ENCODE results near the gene TBC1D8.

TBC1D8 gene

DNA sequence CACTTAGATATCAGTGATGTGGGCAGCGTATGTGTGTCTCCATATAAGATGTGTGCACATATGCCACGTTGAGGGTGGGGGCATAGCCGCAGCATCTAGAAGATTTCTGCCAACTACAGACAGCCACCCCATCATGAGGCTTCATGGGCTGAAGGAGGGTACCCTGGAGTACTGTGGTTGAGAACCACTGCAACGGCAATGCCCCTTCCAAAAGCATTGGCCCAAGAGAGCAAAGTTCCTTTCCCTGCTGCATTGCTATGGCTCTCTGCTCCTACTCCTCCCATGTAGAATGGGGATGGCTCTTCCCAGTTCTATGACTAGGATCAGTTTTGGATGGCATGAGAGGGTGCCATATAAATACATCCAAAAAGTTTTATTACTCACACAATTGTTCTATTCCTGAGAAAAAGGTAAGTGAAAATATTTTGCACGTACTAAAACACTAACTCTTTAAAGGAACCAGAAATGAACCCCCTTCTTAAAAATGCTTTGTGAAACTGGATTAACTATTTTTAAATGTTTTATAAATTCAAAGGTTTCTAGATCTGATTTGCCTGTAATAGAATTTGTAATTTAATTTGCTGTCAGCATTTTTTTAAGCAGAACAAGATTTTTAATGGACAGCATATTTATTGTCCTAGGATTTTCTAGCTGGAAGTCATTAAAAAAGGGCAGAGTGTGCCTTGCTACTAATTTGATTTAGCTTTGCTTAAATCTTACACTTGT is 153.5 kb downstream of the TBC1D8 start:
- Mint-ChIP-seq H3K27ac (ENCODE audit: low read depth) (no peak overlapping the region), H3K36me3 (ENCODE audit: insufficient read depth) (peaks cover 6% of the 10 kb centered on the region), H3K4me3 (no peak overlapping the region), H3K9me3 (no peaks in the 10 kb centered on the region), H3K4me1 (peaks cover 10% of the 10 kb centered on the region), H3K27me3 (no peaks in the 10 kb centered on the region)
- DNase-seq (ENCODE audit: low spot score in 2 of 2), result no peak
- ATAC-seq (replicated peaks; ENCODE audit: extremely low read depth, poor library complexity, severe bottlenecking), result no peak

DNA sequence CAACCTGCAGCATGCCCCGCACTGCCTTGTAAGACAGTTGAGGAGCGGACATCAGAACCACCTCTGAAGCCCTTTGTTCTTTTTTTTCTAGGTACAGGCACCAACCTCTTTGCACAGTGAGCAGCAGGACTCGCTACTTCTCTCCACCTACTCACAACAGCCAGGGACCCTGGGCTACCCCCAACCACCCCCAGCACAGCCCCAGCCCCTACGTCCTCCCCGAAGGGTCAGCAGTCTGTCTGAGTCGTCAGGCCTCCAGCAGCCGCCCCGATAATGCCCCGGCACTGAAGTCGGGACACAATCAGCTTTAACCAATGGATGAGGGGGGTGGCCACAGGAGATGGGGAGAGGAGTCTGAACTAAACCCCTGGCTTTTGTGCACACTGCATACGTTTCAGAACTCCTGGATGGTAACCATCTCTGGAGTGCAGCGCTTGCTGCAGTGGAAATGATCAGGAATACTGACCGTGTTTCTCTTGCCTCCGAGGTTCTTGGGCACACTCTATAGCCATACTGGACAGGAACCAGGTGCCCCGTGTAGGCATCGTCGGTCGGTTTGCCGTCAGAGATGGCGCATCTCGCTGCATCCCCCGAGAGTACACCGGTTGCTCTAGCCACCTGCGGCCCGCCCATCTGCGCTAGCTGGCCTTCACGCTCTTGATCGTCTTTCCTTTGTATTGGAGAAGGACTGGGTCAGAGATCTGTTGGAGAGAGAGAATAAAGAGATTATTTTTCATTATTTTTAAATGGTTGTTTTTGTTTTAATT is 155.7 kb downstream of the TBC1D8 start:
- H3K27me3 Mint-ChIP-seq, result no peaks in the 10 kb centered on the region

DNA sequence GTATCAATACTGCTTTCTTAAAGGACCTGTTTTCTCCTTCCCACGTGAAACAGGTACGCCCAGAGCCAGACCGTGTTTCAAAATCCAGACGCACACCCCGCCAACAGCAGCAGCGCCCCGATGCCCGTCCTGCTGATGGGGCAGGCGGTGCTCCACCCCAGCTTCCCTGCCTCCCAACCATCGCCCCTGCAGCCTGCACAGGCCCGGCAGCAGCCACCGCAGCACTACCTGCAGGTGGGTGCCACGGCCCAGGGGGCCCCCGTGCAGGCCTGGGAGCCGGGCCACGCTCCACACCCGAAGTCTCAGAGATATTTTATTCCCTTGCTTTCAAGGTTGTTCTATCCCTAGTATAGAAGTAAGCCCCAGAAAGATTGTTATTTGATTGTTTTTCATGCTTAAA is 157.9 kb downstream of the TBC1D8 start:
- no peaks in the 10 kb centered on the region for H3K4me1 Mint-ChIP-seq
- DNase-seq (ENCODE audit: low spot score in 2 of 2) (no peak), ATAC-seq (replicated peaks; ENCODE audit: extremely low read depth, poor library complexity, severe bottlenecking) (no peak)
- no peaks in the 10 kb centered on the region for H3K27me3 Mint-ChIP-seq
- H3K27ac Mint-ChIP-seq (ENCODE audit: low read depth), result no peak overlapping the region
- no peak overlapping the region for H3K4me3 Mint-ChIP-seq
- no peaks in the 10 kb centered on the region for H3K36me3 Mint-ChIP-seq (ENCODE audit: insufficient read depth)
- H3K9me3 Mint-ChIP-seq, result no peaks in the 10 kb centered on the region

More for the DNA sequence above, 155.7 kb downstream of the TBC1D8 start:
- H3K27ac Mint-ChIP-seq (ENCODE audit: low read depth), result no peak overlapping the region
- H3K4me3 Mint-ChIP-seq, result no peak overlapping the region
- H3K36me3 Mint-ChIP-seq (ENCODE audit: insufficient read depth), result no peaks in the 10 kb centered on the region
- no peaks in the 10 kb centered on the region for H3K9me3 Mint-ChIP-seq
- ATAC-seq (replicated peaks; ENCODE audit: extremely low read depth, poor library complexity, severe bottlenecking) (no peak), DNase-seq (ENCODE audit: low spot score in 2 of 2) (no peak)
- no peaks in the 10 kb centered on the region for H3K4me1 Mint-ChIP-seq

DNA sequence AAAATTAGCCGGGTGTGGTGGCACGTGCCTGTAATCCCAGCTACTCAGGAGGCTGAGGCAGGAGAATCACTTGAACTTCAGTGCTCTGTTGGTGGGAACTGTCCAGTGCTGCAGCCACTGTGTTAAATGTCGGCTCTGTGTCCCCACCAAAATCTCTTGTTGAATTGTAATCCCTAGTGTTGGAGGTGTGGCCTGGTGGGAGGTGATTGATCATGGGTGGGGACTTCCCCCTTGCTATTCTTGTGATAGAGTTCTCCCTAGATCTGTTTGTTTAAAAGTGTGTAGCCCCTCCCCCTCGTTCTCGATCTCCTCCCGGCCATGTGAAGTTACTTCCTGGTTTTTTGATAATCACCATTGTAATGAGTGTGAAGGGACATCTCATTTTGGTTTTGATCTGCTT is 158.9 kb downstream of the TBC1D8 start:
- H3K27ac Mint-ChIP-seq (ENCODE audit: low read depth), result no peak overlapping the region
- ATAC-seq (replicated peaks; ENCODE audit: extremely low read depth, poor library complexity, severe bottlenecking) (no peak), DNase-seq (ENCODE audit: low spot score in 2 of 2) (no peak)
- H3K4me3 Mint-ChIP-seq, result no peak overlapping the region
- no peaks in the 10 kb centered on the region for H3K27me3 Mint-ChIP-seq
- no peaks in the 10 kb centered on the region for H3K36me3 Mint-ChIP-seq (ENCODE audit: insufficient read depth)
- no peaks in the 10 kb centered on the region for H3K4me1 Mint-ChIP-seq
- no peaks in the 10 kb centered on the region for H3K9me3 Mint-ChIP-seq

DNA sequence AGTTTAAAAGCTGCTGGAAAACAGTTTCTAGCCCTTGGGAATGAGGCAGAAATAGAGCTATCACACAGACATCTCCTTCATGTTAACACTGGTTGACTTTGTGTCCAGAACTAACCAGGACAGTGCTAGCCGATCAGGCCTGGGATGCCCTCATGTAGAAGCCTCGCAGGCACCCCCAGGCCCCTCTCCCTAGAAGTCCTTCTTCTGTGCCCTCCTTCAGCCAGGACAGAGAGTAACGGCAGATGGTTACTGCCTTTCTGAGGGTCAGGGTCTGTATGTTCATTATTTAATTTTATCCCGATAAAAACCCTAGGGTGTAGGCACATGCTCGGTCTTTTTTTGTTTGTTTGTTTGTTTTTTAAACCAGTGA is 159.8 kb downstream of the TBC1D8 start:
- no peak overlapping the region for H3K4me3 Mint-ChIP-seq
- no peaks in the 10 kb centered on the region for H3K4me1 Mint-ChIP-seq
- H3K9me3 Mint-ChIP-seq, result no peaks in the 10 kb centered on the region
- no peaks in the 10 kb centered on the region for H3K27me3 Mint-ChIP-seq
- no peaks in the 10 kb centered on the region for H3K36me3 Mint-ChIP-seq (ENCODE audit: insufficient read depth)
- no peak for DNase-seq (ENCODE audit: low spot score in 2 of 2)
- no peak overlapping the region for H3K27ac Mint-ChIP-seq (ENCODE audit: low read depth)
- ATAC-seq (replicated peaks; ENCODE audit: extremely low read depth, poor library complexity, severe bottlenecking), result no peak

DNA sequence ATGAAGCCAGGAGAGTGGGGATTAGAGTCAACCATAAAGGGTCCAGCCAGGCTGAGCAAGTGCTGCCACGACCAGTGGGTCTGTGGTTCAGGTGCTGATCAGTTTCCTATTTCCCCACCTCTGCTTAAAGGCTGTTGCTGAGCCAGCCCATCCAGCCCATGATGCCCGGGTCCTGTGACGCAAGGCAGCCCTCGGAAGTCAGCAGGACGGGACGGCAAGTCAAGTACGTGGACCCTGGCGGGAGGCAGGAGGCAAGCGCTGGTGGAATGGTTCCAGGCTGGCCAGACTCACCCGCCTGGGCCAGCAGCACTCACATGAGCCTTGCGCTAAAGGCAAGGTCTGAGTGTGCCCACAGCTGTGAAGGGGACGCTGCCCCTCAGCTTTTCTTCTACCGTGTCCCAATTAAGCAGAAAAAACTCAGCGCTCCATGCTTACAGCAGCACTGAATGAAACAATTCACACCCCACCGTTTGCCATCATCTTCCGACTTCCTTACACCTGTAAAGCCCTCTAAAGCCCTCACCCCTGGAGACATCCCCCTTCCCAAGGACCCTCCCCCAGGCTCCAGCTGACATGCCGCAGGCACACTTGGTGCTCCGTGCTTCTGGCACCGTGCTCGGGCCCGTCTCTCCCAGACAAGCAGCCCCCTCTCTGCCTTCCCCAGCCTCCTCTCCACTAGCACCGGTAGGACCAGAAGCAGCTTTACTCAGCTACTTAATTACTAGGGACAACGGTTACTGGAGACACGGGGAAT is 160.4 kb downstream of the TBC1D8 start:
- Mint-ChIP-seq H3K9me3 (no peaks in the 10 kb centered on the region), H3K4me1 (no peaks in the 10 kb centered on the region), H3K27ac (ENCODE audit: low read depth) (no peak overlapping the region), H3K36me3 (ENCODE audit: insufficient read depth) (no peaks in the 10 kb centered on the region), H3K4me3 (no peak overlapping the region), H3K27me3 (no peaks in the 10 kb centered on the region)
- ATAC-seq (replicated peaks; ENCODE audit: extremely low read depth, poor library complexity, severe bottlenecking) (no peak), DNase-seq (ENCODE audit: low spot score in 2 of 2) (no peak)

DNA sequence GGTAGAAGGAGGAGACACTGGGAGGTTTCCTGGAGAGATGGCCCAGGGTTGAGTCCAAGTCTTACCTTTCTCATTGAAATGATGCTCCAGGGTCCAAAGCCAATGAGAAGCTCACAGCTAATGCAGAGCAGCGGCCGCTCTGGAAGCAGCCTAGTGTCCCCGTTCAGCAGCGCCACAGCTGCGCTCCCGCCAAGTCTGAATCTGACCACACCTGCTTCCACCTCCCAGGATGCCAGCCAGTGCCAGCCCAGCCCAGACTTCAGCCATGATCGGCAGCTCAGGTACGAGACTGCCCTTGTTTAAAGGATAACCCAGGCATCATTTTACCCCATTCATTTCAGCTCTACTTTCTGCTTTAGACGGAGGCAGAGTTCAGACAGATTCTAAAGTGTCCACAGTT is 161.0 kb downstream of the TBC1D8 start:
- DNase-seq (ENCODE audit: low spot score in 2 of 2) (no peak), ATAC-seq (replicated peaks; ENCODE audit: extremely low read depth, poor library complexity, severe bottlenecking) (no peak)
- Mint-ChIP-seq H3K9me3 (no peaks in the 10 kb centered on the region), H3K36me3 (ENCODE audit: insufficient read depth) (no peaks in the 10 kb centered on the region), H3K4me1 (peaks cover under 1% of the 10 kb centered on the region), H3K27me3 (no peaks in the 10 kb centered on the region), H3K4me3 (no peak overlapping the region), H3K27ac (ENCODE audit: low read depth) (no peak overlapping the region)

DNA sequence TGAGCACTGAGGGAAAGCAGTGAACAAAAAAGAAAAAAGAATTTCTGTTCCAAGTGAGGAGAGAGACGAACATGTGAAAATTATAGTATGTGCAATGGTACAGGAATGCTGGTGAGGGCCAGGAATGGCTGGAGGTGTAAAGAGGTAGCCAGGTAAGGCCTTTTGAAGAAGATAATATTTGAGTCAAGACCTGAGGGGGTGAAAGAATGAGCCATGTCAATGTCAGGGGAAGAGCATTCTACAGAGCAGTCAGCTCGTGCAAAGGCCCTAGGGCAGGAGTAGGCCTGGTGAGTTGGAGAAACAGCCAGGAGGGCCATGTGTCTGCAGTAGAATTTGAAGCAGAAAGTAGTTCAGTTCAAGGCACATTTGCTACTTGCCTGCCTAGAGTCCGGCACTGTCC is 161.5 kb downstream of the TBC1D8 start:
- DNase-seq (ENCODE audit: low spot score in 2 of 2), result no peak
- Mint-ChIP-seq H3K27ac (ENCODE audit: low read depth) (no peak overlapping the region), H3K27me3 (no peaks in the 10 kb centered on the region), H3K4me1 (peaks cover 6% of the 10 kb centered on the region), H3K9me3 (no peaks in the 10 kb centered on the region), H3K36me3 (ENCODE audit: insufficient read depth) (no peaks in the 10 kb centered on the region), H3K4me3 (no peak overlapping the region)
- ATAC-seq (replicated peaks; ENCODE audit: extremely low read depth, poor library complexity, severe bottlenecking), result no peak

DNA sequence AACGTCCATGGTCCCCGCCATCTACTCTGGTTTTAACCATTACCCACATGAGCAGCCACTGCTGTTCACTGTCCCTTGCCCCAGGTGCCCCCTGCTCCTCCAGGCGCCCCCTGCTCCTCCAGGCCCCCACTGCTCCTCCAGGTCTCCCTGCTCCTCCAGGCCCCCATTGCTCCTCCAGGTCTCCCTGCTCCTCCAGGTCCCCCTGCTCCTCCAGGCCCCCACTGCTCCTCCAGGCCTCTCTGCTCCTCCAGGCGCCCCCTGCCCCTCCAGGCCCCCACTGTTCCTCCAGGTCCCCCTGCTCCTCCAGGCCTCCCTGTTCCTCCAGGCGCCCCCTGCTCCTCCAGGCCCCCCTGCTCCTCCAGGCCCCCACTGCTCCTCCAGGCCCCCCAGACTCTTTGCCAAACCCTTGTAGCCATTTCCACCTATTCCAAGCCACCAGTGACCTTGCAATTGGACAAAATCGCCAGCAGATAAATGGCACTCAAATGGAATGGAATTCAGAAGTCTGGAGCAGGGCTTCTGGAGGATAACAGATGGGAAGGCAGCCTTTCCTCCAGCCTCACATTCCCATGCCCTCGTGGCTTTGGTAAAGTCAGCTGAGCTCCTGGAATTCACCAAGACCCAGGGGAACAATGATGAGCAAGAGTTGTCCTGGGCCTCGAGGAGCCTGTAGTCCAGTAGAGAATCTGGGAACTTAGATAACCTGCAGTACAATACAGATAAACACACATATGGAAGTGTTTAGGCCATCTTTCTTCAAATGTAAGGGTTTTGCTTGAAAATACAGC is 162.4 kb downstream of the TBC1D8 start:
- ATAC-seq (replicated peaks; ENCODE audit: extremely low read depth, poor library complexity, severe bottlenecking), result no peak
- H3K27me3 Mint-ChIP-seq, result no peaks in the 10 kb centered on the region
- H3K27ac Mint-ChIP-seq (ENCODE audit: low read depth), result no peak overlapping the region
- H3K36me3 Mint-ChIP-seq (ENCODE audit: insufficient read depth), result no peaks in the 10 kb centered on the region
- no peak for DNase-seq (ENCODE audit: low spot score in 2 of 2)
- no peak overlapping the region for H3K4me3 Mint-ChIP-seq
- H3K9me3 Mint-ChIP-seq, result no peaks in the 10 kb centered on the region
- peaks cover 6% of the 10 kb centered on the region for H3K4me1 Mint-ChIP-seq

DNA sequence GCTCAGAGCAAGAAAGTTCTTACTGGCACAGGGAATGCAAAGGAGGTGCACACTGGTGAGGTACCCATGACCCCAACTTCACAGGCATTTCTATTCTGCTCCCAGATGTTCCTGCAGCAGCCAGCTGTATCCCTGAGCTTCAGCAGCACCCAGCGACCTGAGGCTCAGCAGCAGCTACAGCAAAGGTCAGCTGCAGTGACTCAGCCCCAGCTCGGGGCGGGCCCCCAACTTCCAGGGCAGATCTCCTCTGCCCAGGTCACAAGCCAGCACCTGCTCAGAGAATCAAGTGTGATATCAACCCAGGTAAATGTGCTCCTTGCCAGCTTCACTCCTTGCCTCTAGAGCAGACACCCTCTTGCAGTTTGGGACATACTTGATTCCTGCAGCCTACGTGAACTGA is 163.2 kb downstream of the TBC1D8 start:
- Mint-ChIP-seq H3K27me3 (no peaks in the 10 kb centered on the region), H3K27ac (ENCODE audit: low read depth) (no peak overlapping the region), H3K4me1 (peaks cover 6% of the 10 kb centered on the region), H3K36me3 (ENCODE audit: insufficient read depth) (no peaks in the 10 kb centered on the region), H3K9me3 (no peaks in the 10 kb centered on the region), H3K4me3 (no peak overlapping the region)
- DNase-seq (ENCODE audit: low spot score in 2 of 2), result no peak
- ATAC-seq (replicated peaks; ENCODE audit: extremely low read depth, poor library complexity, severe bottlenecking), result no peak

DNA sequence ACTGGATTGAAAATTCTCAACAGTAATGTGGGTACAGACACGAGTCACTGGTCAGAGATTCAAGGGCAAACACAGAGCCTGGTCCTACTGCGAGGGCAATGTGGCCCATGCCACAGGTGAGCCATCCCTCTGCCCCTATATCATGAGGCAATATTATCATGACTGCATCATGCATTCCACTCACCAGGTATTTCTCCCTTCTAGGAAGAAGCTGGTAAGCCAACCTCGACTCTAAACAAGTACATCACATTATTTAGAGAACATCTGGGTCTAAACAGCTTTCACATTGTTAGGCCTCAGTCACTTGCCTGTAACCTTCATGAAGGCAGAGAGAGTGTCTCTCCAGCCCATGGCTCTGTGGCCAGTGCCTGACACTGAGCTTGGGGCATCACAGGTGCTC is 163.6 kb downstream of the TBC1D8 start:
- Mint-ChIP-seq H3K4me3 (no peak overlapping the region), H3K27me3 (no peaks in the 10 kb centered on the region), H3K27ac (ENCODE audit: low read depth) (no peak overlapping the region)

DNA sequence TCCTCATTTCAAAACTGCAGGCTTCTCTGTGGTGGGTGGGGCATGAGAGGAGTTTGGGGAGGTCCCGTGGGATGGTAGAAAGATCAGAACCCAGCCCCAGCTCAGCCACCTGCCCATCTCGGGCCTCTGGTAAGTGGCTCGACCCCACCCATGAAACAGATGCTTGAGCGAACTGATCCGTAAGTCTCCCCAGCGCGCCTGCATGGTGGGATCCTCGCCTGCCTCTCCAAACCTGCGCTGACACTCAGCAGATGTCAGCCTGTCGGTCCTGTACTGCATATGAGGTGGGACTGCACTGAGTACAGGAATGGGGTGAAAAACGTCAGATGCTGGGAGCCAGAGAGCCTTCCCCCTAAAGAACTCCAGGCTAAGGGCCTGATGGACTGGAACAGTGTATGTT is 165.0 kb downstream of the TBC1D8 start:
- no peak for ATAC-seq (replicated peaks; ENCODE audit: extremely low read depth, poor library complexity, severe bottlenecking)
- Mint-ChIP-seq H3K4me1 (peaks cover 6% of the 10 kb centered on the region), H3K9me3 (no peaks in the 10 kb centered on the region), H3K4me3 (no peak overlapping the region), H3K36me3 (ENCODE audit: insufficient read depth) (no peaks in the 10 kb centered on the region), H3K27me3 (no peaks in the 10 kb centered on the region), H3K27ac (ENCODE audit: low read depth) (no peak overlapping the region)
- no peak for DNase-seq (ENCODE audit: low spot score in 2 of 2)

More for the DNA sequence above, 163.6 kb downstream of the TBC1D8 start:
- DNase-seq (ENCODE audit: low spot score in 2 of 2) (no peak), ATAC-seq (replicated peaks; ENCODE audit: extremely low read depth, poor library complexity, severe bottlenecking) (no peak)
- Mint-ChIP-seq H3K36me3 (ENCODE audit: insufficient read depth) (no peaks in the 10 kb centered on the region), H3K4me1 (peaks cover 6% of the 10 kb centered on the region), H3K9me3 (no peaks in the 10 kb centered on the region)

Data from central memory CD8-positive, alpha-beta T cell (primary cell).